GM12878 (cell line): ENCODE results near the gene ENG. TPM values are rescaled to one million over a fixed set of nuclear protein-coding genes. Genes with fewer than 3 reads are reported as not detected.

Source experiments
- ATAC-seq: fragments of 200-7000 bp; cut with Tn5 transposase; 3 replicates; pipeline ENCODE4 v1.9.1; 2020; ENCODE audit warnings: mild to moderate bottlenecking, moderate library complexity
- BruUV-seq: library from RNA; stranded (reverse); fragments of 400-500 nt; replicated peaks from 2 replicates; lab custom pipeline; 2021; lab: Mats Ljungman, UMichigan
- CTCF ChIA-PET: fragments of 300-600 bp; sonication (Branson Sonifier 250); formaldehyde crosslinking; extraction: SDS; loops from one replicate; lab custom pipeline; 2021; ENCODE audit warnings: inconsistent platforms; lab: Yijun Ruan, JAX
- POLR2A ChIA-PET: fragments of 350-600 bp; formaldehyde crosslinking; extraction: SDS; loops from one replicate; lab custom pipeline; 2021; ENCODE audit warnings: inconsistent platforms; lab: Charles Lee
- RAD21 ChIA-PET: fragments of 300-600 bp; sonication (Branson Sonifier 250); formaldehyde crosslinking; loops from one replicate; lab custom pipeline; 2023; ENCODE audit warnings: antibody characterized with exemption; ENCODE audit not compliant: unreplicated experiment; lab: Charles Lee
- SMC1A ChIA-PET: fragments of 300-600 bp; sonication (Branson Sonifier 250); formaldehyde crosslinking; loops from one replicate; lab custom pipeline; 2023; ENCODE audit not compliant: unreplicated experiment, uncharacterized antibody; lab: Charles Lee
- DNase-seq: peaks from one replicate; pipeline ENCODE4 v3.0.0-alpha.2; 2011; ENCODE audit warnings: low read depth, low spot score
- FAIRE-seq: peaks from 3 replicates; lab custom pipeline; 2011; peaks lifted over from hg19 to GRCh38; lab: Jason Lieb, UNC
- H2AFZ ChIP-seq: 2 replicates; pipeline ENCODE4 v1.6.0; 2011; ENCODE audit warnings: low read depth, low read length, control low read depth; ENCODE audit not compliant: control insufficient read depth
- H3K27ac ChIP-seq: 2 replicates; pipeline ENCODE4 v1.5.1; 2011; ENCODE audit warnings: control low read depth; ENCODE audit not compliant: control insufficient read depth, insufficient read depth
- H3K27me3 ChIP-seq, 2 experiments: replicated peaks in 1 of 2; 2 replicates each; pipeline versions ENCODE4 v1.6.0 to v1.6.1; 2011; ENCODE audit warnings: low read length in 1 of 2; ENCODE audit not compliant: control insufficient read depth in 2 of 2, insufficient read depth in 2 of 2
- H3K36me3 ChIP-seq, 2 experiments: 2 replicates each; pipeline ENCODE4 v1.5.1; 2011; ENCODE audit warnings: low read length in 1 of 2; ENCODE audit not compliant: control insufficient read depth in 2 of 2, insufficient read depth in 2 of 2
- H3K4me1 ChIP-seq: 2 replicates; pipeline ENCODE4 v1.6.1; 2011; ENCODE audit warnings: mild to moderate bottlenecking, low read length, moderate library complexity, mixed read lengths; ENCODE audit not compliant: control insufficient read depth, insufficient read depth
- H3K4me2 ChIP-seq: 2 replicates; pipeline ENCODE4 v1.6.0; 2011; ENCODE audit warnings: control low read depth; ENCODE audit not compliant: control insufficient read depth, insufficient read depth
- H3K4me3 ChIP-seq: fragments of 200-600 bp; sonication (generic); 2 replicates; pipeline ENCODE4 v1.5.1; 2016
- H3K79me2 ChIP-seq: 2 replicates; pipeline ENCODE4 v1.6.0; 2011; ENCODE audit warnings: low read length; ENCODE audit not compliant: control insufficient read depth, insufficient read depth
- H3K9ac ChIP-seq: 2 replicates; pipeline ENCODE4 v1.8.0; 2011; ENCODE audit warnings: low read length, control low read depth, mixed read lengths; ENCODE audit not compliant: control insufficient read depth, insufficient read depth
- H3K9me3 ChIP-seq: replicated peaks from 3 replicates; pipeline ENCODE4 v1.5.1; 2011; ENCODE audit warnings: mild to moderate bottlenecking, low read length; ENCODE audit not compliant: control insufficient read depth, insufficient read depth
- H4K20me1 ChIP-seq: 2 replicates; pipeline ENCODE4 v1.6.0; 2011; ENCODE audit not compliant: control insufficient read depth, insufficient read depth
- BCL3 ChIP-seq: IDR thresholded peaks from 2 replicates; pipeline ENCODE4 v1.6.1; 2011; ENCODE audit warnings: borderline replicate concordance, low read depth, mild to moderate bottlenecking, moderate library complexity, low read length; ENCODE audit not compliant: insufficient read depth, poor library complexity, severe bottlenecking
- CBX3 ChIP-seq: fragments of 200-600 bp; sonication (generic); IDR thresholded peaks from 2 replicates; pipeline ENCODE4 v1.6.1; 2016; ENCODE audit warnings: low read depth, borderline replicate concordance
- CHD2 ChIP-seq: IDR thresholded peaks from 2 replicates; pipeline ENCODE4 v1.6.1; 2011; ENCODE audit warnings: low read depth, low read length, improper control_type of control experiment, borderline replicate concordance
- ESRRA ChIP-seq: IDR thresholded peaks from 2 replicates; pipeline ENCODE4 v1.6.1; 2012; ENCODE audit warnings: mild to moderate bottlenecking, low read length, improper control_type of control experiment
- HCFC1 ChIP-seq: fragments of 150-350 bp; IDR thresholded peaks from 2 replicates; pipeline ENCODE4 v1.6.1; 2014; ENCODE audit warnings: low read length
- LARP7 ChIP-seq: fragments of 450-650 bp; IDR thresholded peaks from 2 replicates; pipeline ENCODE4 v1.6.1; 2017; ENCODE audit warnings: mild to moderate bottlenecking
- NBN ChIP-seq: fragments of 450-650 bp; IDR thresholded peaks from 2 replicates; pipeline ENCODE4 v1.6.1; 2016
- NFIC ChIP-seq: IDR thresholded peaks from 2 replicates; pipeline ENCODE4 v1.6.1; 2012; ENCODE audit warnings: low read depth, mild to moderate bottlenecking, inconsistent platforms, low read length, moderate library complexity
- PAX5 ChIP-seq: IDR thresholded peaks from 2 replicates; pipeline ENCODE4 v1.6.1; 2011; ENCODE audit warnings: low read depth, low read length, borderline replicate concordance
- PBX3 ChIP-seq: IDR thresholded peaks from 2 replicates; pipeline ENCODE4 v1.6.1; 2011; ENCODE audit warnings: mild to moderate bottlenecking, low read depth, low read length, moderate library complexity; ENCODE audit not compliant: insufficient replicate concordance
- SMARCA5 ChIP-seq: fragments of 450-650 bp; IDR thresholded peaks from 2 replicates; pipeline ENCODE4 v1.6.1; 2017; ENCODE audit warnings: mild to moderate bottlenecking
- TBL1XR1 ChIP-seq: IDR thresholded peaks from 2 replicates; pipeline ENCODE4 v1.6.1; 2012; ENCODE audit warnings: low read depth, low read length, improper control_type of control experiment
- WGBS: methylation state at CpG from one replicate; pipeline ENCODE4 v1.1.6; 2016; ENCODE audit warnings: low lambda C conversion rate; ENCODE audit not compliant: insufficient replicate concordance, insufficient coverage; ENCODE audit errors: missing lambda C conversion rate; 5-methylcytosine and 5-hydroxymethylcytosine counted together
- in situ Hi-C: fragments of 300-500 bp; cut with MboI; formaldehyde crosslinking; loops from 9 replicates; pipeline ENCODE4 v1.14.3; 2018; ENCODE audit warnings: mixed read lengths
- intact Hi-C: fragments of 100-400 bp; cut with micrococcal nuclease; formaldehyde crosslinking; loops from one replicate; pipeline ENCODE4 v1.14.2; 2022; ENCODE audit not compliant: unreplicated experiment
- polyA plus RNA-seq, 11 experiments: library from polyadenylated mRNA; depleted of rRNA in 4 of 11; unstranded in 6 of 11; stranded (reverse) in 5 of 11; fragments of >200 nt; fragmentation: Nextera tagmentation in 4 of 11; fragmentation: Illumina TruSeq in 1 of 11; extraction: Ambion mirVana in 4 of 11; extraction: Trizol in 1 of 11; gene quantifications; 1 replicate in 1 of 11; 2 replicates in 10 of 11; pipeline versions ENCODE4 v1.2.1 to v1.2.3, GENCODE V29; 2011 to 2016; ENCODE audit warnings: inconsistent platforms in 2 of 11, missing spikeins in 2 of 11, low read depth in 1 of 11
- total RNA-seq, 4 experiments: library from RNA; depleted of rRNA in 3 of 4; stranded (reverse); fragments of >200 nt in 3 of 4; fragmentation: Illumina TruSeq in 1 of 4; extraction: Trizol in 1 of 4; gene quantifications; 2 replicates each; pipeline versions ENCODE4 v1.2.1 to v1.2.3, GENCODE V29; 2013 to 2021
- TF ChIP-seq, protein P1 (sequence below): IDR thresholded peaks from 2 replicates; pipeline ENCODE4 v1.6.1; 2012; ENCODE audit warnings: improper control_type of control experiment, low read depth, low read length; ENCODE audit not compliant: insufficient replicate concordance

Gene ENG
- total and polyA plus RNA-seq, 10 of the 15 experiments (the other 5 are each of a cell fraction or from before 2014, with no cell fraction given), result 0.14 to 10.1 (median 2.0) TPM

GRCh38 chr9:127865645-127866464, 11.4 kb upstream of the ENG start:
- no peak overlapping the region for H3K4me3 ChIP-seq
- H3K4me2 ChIP-seq, result no peak overlapping the region
- H3K27me3 ChIP-seq, result no peaks in the 10 kb centered on the region
- H3K9ac ChIP-seq, result no peak overlapping the region
- no peaks in the 10 kb centered on the region for H3K36me3 ChIP-seq
- ChIA-PET POLR2A (interaction anchor here (1.8 kb wide), 1 partner anchor 95 kb away, joined by 4 read pairs; no protein-coding TSS in a partner anchor), SMC1A (interaction anchor here (0.8 to 2.0 kb wide), 5 partner anchors 10 to 131 kb away, joined by 3 to 8 read pairs (median 4); partner anchors contain the start of genes ENG and TOR2A), RAD21 (interaction anchor here (1.0 to 3.2 kb wide), 5 partner anchors 13 to 131 kb away, joined by 3 to 15 read pairs (median 3); partner anchors contain the start of genes ST6GALNAC4 and TOR2A), CTCF (interaction anchor here (0.6 to 2.7 kb wide), 10 partner anchors 11 to 1960 kb away, joined by 3 to 12 read pairs (median 4); partner anchors contain the start of genes ENG and TOR2A)
- intact Hi-C loops, result loop anchor here (5.0 kb wide), 1 partner anchor 79 kb away; the partner anchor contains the start of gene CDK9
- ATAC-seq, result no peak
- H3K4me1 ChIP-seq, result peaks cover 31% of the 10 kb centered on the region
- no TSS peak for BruUV-seq
- TF ChIP-seq NFIC (peak; percentile 35; the same call in 1 of the 2 replicates), SMARCA5 (no peak), CBX3 (no peak), NBN (no peak), LARP7 (no peak), BCL3 (peak; percentile 97), HCFC1 (no peak), TBL1XR1 (no peak), ESRRA (no peak), PBX3 (peak; percentile 18), CHD2 (no peak), PAX5 (no peak)
- TF ChIP-seq, protein P1, sequence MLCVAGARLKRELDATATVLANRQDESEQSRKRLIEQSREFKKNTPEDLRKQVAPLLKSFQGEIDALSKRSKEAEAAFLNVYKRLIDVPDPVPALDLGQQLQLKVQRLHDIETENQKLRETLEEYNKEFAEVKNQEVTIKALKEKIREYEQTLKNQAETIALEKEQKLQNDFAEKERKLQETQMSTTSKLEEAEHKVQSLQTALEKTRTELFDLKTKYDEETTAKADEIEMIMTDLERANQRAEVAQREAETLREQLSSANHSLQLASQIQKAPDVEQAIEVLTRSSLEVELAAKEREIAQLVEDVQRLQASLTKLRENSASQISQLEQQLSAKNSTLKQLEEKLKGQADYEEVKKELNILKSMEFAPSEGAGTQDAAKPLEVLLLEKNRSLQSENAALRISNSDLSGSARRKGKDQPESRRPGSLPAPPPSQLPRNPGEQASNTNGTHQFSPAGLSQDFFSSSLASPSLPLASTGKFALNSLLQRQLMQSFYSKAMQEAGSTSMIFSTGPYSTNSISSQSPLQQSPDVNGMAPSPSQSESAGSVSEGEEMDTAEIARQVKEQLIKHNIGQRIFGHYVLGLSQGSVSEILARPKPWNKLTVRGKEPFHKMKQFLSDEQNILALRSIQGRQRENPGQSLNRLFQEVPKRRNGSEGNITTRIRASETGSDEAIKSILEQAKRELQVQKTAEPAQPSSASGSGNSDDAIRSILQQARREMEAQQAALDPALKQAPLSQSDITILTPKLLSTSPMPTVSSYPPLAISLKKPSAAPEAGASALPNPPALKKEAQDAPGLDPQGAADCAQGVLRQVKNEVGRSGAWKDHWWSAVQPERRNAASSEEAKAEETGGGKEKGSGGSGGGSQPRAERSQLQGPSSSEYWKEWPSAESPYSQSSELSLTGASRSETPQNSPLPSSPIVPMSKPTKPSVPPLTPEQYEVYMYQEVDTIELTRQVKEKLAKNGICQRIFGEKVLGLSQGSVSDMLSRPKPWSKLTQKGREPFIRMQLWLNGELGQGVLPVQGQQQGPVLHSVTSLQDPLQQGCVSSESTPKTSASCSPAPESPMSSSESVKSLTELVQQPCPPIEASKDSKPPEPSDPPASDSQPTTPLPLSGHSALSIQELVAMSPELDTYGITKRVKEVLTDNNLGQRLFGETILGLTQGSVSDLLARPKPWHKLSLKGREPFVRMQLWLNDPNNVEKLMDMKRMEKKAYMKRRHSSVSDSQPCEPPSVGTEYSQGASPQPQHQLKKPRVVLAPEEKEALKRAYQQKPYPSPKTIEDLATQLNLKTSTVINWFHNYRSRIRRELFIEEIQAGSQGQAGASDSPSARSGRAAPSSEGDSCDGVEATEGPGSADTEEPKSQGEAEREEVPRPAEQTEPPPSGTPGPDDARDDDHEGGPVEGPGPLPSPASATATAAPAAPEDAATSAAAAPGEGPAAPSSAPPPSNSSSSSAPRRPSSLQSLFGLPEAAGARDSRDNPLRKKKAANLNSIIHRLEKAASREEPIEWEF, result no peak
- no peaks in the 10 kb centered on the region for H3K79me2 ChIP-seq
- peak overlapping the region; percentile 7; the same call in 1 of the 2 replicates for H3K27ac ChIP-seq
- H2AFZ ChIP-seq, result peak overlapping the region; percentile 81; the same call in 1 of the 2 replicates
- FAIRE-seq, result no peak
- in situ Hi-C loops, result no loop called here
- H3K9me3 ChIP-seq, result no peaks in the 10 kb centered on the region
- no peak for DNase-seq
- no peaks in the 10 kb centered on the region for H4K20me1 ChIP-seq
- WGBS, result 51% methylated on average over 19 of the region's 19 CpGs
